ENCODE measurements around the gene CAMTA1.

DNA sequence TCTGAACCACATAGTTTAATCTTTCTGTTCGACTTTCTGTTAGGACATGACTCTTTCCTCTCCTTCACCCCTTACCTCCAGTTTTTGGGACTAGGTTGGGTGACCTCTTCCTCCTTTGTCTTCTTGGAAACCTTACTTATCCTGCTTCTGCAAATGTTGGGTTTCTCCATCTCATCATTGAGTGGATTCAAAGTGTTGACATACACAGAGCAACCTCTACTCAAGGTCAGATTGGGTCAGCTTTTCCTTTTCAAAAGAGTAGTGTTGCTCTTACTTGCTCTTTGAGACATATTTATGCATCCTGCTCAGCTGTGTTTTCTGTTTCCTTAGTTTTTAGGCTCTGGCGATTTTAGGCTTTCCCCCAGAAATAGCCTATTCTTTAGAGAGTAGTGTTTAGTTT, 3.7 kb downstream of the CAMTA1 start:
- TF ChIP-seq, protein P1, sequence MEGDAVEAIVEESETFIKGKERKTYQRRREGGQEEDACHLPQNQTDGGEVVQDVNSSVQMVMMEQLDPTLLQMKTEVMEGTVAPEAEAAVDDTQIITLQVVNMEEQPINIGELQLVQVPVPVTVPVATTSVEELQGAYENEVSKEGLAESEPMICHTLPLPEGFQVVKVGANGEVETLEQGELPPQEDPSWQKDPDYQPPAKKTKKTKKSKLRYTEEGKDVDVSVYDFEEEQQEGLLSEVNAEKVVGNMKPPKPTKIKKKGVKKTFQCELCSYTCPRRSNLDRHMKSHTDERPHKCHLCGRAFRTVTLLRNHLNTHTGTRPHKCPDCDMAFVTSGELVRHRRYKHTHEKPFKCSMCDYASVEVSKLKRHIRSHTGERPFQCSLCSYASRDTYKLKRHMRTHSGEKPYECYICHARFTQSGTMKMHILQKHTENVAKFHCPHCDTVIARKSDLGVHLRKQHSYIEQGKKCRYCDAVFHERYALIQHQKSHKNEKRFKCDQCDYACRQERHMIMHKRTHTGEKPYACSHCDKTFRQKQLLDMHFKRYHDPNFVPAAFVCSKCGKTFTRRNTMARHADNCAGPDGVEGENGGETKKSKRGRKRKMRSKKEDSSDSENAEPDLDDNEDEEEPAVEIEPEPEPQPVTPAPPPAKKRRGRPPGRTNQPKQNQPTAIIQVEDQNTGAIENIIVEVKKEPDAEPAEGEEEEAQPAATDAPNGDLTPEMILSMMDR (optimal IDR thresholded peaks at IDR 0.05 in 1 of 3, IDR thresholded peaks at IDR 0.05 in 1 of 3, conservative IDR thresholded peaks at IDR 0.05 in 1 of 3; ENCODE audit: extremely low read depth in 1 of 3, insufficient read depth in 2 of 3, low read length in 3 of 3) = no peak
- no peak for TF ChIP-seq EZH2 (IDR thresholded peaks at IDR 0.05; ENCODE audit: low read length)

All from keratinocyte (primary cell).